Endothelial cell (in vitro differentiated cells): Measurements from ENCODE around the gene DNAI2. TPM values are rescaled to one million over a fixed set of nuclear protein-coding genes. Genes with fewer than 3 reads are reported as not detected.

ENCODE experiments used
- DNase-seq: peaks from one replicate; pipeline ENCODE4 v3.0.0; 2021; ENCODE audit warnings: low spot score
- H3K27ac Mint-ChIP-seq: one replicate; pipeline ENCODE4 v1.8.0; 2021; ENCODE audit warnings: mixed read lengths, inconsistent platforms; ENCODE audit not compliant: unreplicated experiment
- H3K27me3 Mint-ChIP-seq: one replicate; pipeline ENCODE4 v1.8.0; 2021; ENCODE audit warnings: mild to moderate bottlenecking, moderate library complexity, mixed read lengths, inconsistent platforms; ENCODE audit not compliant: unreplicated experiment
- H3K36me3 Mint-ChIP-seq: one replicate; pipeline ENCODE4 v1.8.0; 2021; ENCODE audit warnings: mild to moderate bottlenecking, low read depth, mixed read lengths, inconsistent platforms; ENCODE audit not compliant: unreplicated experiment
- H3K4me1 Mint-ChIP-seq: one replicate; pipeline ENCODE4 v1.8.0; 2021; ENCODE audit warnings: mild to moderate bottlenecking, mixed read lengths, inconsistent platforms; ENCODE audit not compliant: unreplicated experiment
- H3K4me3 Mint-ChIP-seq: one replicate; pipeline ENCODE4 v1.8.0; 2021; ENCODE audit warnings: mild to moderate bottlenecking, mixed read lengths, inconsistent platforms; ENCODE audit not compliant: unreplicated experiment
- H3K9me3 Mint-ChIP-seq: one replicate; pipeline ENCODE4 v1.8.0; 2021; ENCODE audit warnings: mixed read lengths, inconsistent platforms; ENCODE audit not compliant: unreplicated experiment
- total RNA-seq: library from RNA; stranded (reverse); fragmentation: NEBNext Ultra II Directional; extraction: Animal tissue kit (Norgen Biotek cat#: 25700); gene quantifications from one replicate; pipeline ENCODE4 v1.2.1, GENCODE V29; 2021; ENCODE audit not compliant: unreplicated experiment
- TF ChIP-seq, protein P1 (sequence below): fragments of 200-600 bp; sonication (generic); IDR thresholded peaks from one replicate; pipeline ENCODE4 v1.5.0; 2021; ENCODE audit warnings: antibody characterized with exemption; ENCODE audit not compliant: unreplicated experiment

Gene DNAI2
- total RNA-seq, 1 donor from 2014 or later, result not detected

DNA sequence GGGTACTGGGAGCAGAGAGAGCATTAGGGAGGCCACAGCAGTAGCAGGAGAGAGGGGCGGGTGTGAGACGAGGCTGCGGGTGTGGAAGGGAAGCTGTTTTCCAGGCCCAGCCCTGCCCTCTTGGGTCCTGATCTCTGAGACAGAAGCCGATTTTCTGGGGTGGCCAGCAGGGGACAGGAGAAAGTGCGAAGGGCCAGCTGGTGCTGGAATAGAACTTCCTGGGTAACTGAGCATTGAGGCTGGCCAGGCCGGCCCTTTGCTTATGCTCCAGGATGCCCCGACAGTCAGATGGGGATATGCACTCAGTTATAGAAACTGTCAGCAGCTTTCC, 86.8 kb downstream of the DNAI2 start:
- Mint-ChIP-seq H3K4me3 (peak overlapping the region; percentile 51), H3K4me1 (peaks cover 16% of the 10 kb centered on the region), H3K27ac (peak overlapping the region; percentile 42), H3K36me3 (peaks cover 5% of the 10 kb centered on the region), H3K27me3 (peaks cover 20% of the 10 kb centered on the region), H3K9me3 (no peaks in the 10 kb centered on the region)
- TF ChIP-seq, protein P1, sequence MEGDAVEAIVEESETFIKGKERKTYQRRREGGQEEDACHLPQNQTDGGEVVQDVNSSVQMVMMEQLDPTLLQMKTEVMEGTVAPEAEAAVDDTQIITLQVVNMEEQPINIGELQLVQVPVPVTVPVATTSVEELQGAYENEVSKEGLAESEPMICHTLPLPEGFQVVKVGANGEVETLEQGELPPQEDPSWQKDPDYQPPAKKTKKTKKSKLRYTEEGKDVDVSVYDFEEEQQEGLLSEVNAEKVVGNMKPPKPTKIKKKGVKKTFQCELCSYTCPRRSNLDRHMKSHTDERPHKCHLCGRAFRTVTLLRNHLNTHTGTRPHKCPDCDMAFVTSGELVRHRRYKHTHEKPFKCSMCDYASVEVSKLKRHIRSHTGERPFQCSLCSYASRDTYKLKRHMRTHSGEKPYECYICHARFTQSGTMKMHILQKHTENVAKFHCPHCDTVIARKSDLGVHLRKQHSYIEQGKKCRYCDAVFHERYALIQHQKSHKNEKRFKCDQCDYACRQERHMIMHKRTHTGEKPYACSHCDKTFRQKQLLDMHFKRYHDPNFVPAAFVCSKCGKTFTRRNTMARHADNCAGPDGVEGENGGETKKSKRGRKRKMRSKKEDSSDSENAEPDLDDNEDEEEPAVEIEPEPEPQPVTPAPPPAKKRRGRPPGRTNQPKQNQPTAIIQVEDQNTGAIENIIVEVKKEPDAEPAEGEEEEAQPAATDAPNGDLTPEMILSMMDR, result no peak
- DNase-seq, result no peak

DNA sequence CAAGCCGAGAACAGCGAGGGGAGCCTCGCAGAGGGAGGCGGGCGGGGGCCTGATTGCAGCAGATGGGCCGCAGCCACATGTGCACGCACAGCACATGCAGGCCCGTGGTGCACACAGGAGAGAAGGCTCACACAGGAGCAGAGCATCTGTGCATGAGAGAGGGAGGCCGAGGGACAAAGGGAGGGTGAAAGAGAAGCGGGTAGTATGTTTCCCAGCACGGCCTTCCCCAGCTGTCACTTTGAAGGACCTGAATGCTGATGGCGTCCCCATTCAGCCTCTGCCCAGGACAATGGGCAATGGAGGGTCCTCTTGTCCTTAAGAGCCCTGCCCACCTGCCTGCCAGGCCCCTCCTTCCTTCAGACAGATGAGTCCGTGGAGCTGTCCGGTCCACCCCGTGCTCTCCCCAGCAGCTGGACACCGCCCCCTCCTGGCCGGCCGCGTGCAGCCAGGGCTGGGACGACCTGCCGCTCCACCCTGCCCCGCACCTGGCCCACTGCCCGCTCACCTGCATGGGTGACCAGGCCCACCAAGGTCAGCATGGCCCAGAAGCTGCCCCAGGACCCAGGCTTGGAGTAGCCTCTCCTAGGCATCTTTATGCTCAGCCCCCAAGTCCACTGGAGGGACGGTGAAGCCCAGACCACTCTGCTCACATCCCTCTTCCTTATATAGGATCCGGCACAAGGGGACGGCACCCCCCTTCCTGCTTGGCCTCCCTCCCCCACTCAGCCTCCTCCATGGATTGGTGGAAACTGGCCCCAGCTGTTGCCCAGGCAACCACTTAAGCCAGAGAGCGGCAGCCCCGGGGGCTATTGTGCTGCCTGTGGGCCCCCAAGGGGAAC, 87.4 kb downstream of the DNAI2 start, which contains the start of gene BTBD17:
Gene BTBD17, minus strand, starts transcription at position 639 of the 839 bp plus-strand sequence. Its CDS starts 49 bp downstream, at position 590.
- Mint-ChIP-seq H3K9me3 (no peaks in the 10 kb centered on the region), H3K27ac (peak within 1 kb of the TSS; percentile 42), H3K4me1 (peaks cover 16% of the 10 kb centered on the region), H3K36me3 (peaks cover 5% of the 10 kb centered on the region), H3K4me3 (peak within 1 kb of the TSS; percentile 51), H3K27me3 (peaks cover 20% of the 10 kb centered on the region)
- TF ChIP-seq, protein P1, result peak; percentile 69
- DNase-seq, result peak; percentile 81

DNA sequence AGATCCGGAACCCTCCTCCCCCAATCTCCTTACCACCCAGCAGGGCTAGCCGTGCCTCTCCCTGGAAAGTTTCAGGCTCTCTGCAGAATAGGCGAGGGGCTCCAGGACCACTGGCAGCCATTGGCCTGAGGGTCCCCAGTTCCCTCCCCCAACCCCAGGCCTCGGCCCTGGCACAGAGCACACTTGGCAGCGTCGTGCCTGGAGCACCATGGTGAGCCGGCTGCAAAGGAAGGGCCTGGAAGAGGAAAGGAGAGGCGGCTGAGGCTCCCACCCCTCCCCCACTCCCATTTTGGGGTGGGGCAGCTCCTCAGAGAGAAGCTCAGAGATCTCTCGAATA, 88.0 kb downstream of the DNAI2 start:
- H3K9me3 Mint-ChIP-seq, result no peaks in the 10 kb centered on the region
- H3K27ac Mint-ChIP-seq, result no peak overlapping the region

DNA sequence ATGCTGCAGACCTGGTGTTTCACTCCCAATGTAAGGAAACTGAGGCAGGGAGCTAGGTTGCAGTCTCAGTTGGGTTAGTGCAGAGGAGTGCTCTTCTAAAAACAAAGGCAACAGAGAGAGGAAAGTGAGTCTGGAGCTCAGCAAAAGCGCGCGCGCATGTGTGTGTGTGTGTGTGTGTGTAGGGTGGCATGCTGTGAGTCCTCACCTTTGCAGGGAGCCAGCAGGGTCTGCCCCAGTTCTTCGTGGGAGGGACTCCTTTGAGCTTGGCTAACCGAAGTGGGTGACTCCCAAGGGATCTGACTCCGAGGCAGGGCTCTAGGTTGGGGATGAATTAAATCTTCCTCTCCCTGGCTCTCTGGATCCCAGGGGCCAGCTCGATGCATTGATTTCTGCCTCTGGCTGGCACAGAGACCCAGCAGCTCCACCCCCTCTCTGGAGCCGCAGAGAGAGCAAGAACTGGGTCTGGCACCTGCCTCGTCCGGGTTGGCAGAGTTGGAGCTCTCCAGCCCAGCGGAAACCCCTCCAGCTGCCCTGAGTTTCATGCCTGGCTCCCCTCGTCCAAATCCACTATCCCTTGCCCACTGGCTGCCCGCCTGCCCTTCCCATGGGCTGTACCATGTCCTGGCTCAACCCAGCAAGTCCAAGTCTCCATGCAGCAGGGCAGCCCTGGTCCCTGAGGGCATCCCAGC, 88.9 kb downstream of the DNAI2 start:
- H3K4me1 Mint-ChIP-seq, result peaks cover 14% of the 10 kb centered on the region
- no peak overlapping the region for H3K4me3 Mint-ChIP-seq
- H3K36me3 Mint-ChIP-seq, result peaks cover 5% of the 10 kb centered on the region
- H3K9me3 Mint-ChIP-seq, result no peaks in the 10 kb centered on the region
- peaks cover 18% of the 10 kb centered on the region for H3K27me3 Mint-ChIP-seq
- TF ChIP-seq, protein P1, result no peak
- DNase-seq, result no peak
- no peak overlapping the region for H3K27ac Mint-ChIP-seq

More for the DNA sequence above, 88.0 kb downstream of the DNAI2 start:
- TF ChIP-seq, protein P1, result no peak
- Mint-ChIP-seq H3K36me3 (peaks cover 5% of the 10 kb centered on the region), H3K4me1 (peaks cover 16% of the 10 kb centered on the region), H3K27me3 (peaks cover 20% of the 10 kb centered on the region), H3K4me3 (no peak overlapping the region)
- DNase-seq, result no peak

Other genes starting within 250 kb of the DNAI2 start
- gene RPL38, start 70.6 kb upstream of the DNAI2 start, total RNA-seq, result 1,802 TPM
- 6.8 TPM for gene TTYH2, start 60.7 kb upstream of the DNAI2 start, total RNA-seq
- 48.1 TPM for gene KIF19, start 52.0 kb downstream of the DNAI2 start, total RNA-seq
- 2.7 TPM for gene BTBD17, start 87.6 kb downstream of the DNAI2 start, total RNA-seq
- gene GPR142, start 93.3 kb downstream of the DNAI2 start, total RNA-seq, result 0.18 TPM
- 24.7 TPM for gene GPRC5C, start 157.9 kb downstream of the DNAI2 start, total RNA-seq
- gene CD300A, start 192.4 kb downstream of the DNAI2 start, total RNA-seq, result not detected